ENCODE data around the gene PHKG1.
"Not testable (repeated sequence)": the region's sequence is repeated elsewhere in the genome, so short reads cannot be mapped to it uniquely, and the experiment has no call there.

DNA sequence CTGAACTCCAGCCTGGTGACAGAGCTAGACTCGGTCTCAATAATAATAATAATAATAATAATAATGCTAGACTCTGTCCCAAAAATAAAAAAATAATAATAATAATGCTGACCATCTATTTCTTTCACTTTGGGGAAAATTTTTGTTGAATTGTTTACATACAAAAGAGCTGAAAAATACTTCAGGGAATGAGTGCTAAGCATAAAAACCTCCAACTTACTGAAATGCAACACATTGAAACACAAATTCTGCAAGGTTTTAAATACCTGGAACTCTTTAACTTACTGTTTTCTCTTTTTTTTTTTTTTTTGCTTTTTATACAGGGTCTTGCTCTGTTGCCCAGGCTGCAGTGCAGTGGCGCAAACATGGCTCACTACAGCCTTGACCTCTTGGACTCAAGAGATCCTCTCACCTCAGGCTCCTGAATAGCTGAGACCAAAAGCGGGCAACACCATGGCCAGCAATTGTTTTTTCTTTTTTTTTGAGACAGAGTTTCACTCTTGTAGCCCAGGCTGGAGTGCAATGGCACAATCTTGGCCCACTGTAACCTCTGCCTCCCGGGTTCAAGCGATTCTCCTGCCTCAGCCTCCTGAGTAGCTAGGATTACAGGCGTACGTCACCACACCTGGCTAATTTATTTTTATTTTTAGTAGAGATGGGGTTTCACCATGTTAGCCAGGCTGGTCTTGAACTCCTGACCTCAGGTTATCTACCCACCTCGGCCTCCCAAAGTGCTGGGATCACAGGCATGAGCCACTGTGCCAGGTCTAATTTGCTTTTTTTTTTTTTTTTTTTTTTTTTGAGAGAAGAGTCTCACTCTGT, 5.6 kb upstream of the PHKG1 start:
- TF ChIP-seq, protein P1, sequence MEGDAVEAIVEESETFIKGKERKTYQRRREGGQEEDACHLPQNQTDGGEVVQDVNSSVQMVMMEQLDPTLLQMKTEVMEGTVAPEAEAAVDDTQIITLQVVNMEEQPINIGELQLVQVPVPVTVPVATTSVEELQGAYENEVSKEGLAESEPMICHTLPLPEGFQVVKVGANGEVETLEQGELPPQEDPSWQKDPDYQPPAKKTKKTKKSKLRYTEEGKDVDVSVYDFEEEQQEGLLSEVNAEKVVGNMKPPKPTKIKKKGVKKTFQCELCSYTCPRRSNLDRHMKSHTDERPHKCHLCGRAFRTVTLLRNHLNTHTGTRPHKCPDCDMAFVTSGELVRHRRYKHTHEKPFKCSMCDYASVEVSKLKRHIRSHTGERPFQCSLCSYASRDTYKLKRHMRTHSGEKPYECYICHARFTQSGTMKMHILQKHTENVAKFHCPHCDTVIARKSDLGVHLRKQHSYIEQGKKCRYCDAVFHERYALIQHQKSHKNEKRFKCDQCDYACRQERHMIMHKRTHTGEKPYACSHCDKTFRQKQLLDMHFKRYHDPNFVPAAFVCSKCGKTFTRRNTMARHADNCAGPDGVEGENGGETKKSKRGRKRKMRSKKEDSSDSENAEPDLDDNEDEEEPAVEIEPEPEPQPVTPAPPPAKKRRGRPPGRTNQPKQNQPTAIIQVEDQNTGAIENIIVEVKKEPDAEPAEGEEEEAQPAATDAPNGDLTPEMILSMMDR (IDR thresholded peaks at IDR 0.05), result not testable (repeated sequence)
- not testable (repeated sequence) for TF ChIP-seq POLR2A (IDR thresholded peaks at IDR 0.05)

Measured in esophagus squamous epithelium (tissue), 4 donors.